Measurements from ENCODE around the gene STAG1.

Gene STAG1

GRCh38 chr3:136332302-136332701, 419.9 kb downstream of the STAG1 start:
- intact Hi-C loops (cut with DNase I; ENCODE audit: low total_unique reads), result no loop called here
- Histone ChIP-seq H3K27me3 (no peaks in the 10 kb centered on the region), H3K36me3 (peaks cover 27 to 66% (median 51%) of the 10 kb centered on the region in 3 donors)

GRCh38 chr3:136330900-136331299, 421.3 kb downstream of the STAG1 start:
- Histone ChIP-seq H3K36me3 (peaks cover 36 to 64% (median 58%) of the 10 kb centered on the region in 3 donors), H3K4me3 (no peak overlapping the region), H3K27me3 (no peaks in the 10 kb centered on the region), H3K27ac (no peak overlapping the region), H3K9me3 (no peaks in the 10 kb centered on the region), H3K4me1 (no peaks in the 10 kb centered on the region)
- no peak for DNase-seq
- intact Hi-C loops (cut with DNase I; ENCODE audit: low total_unique reads), result no loop called here
- TF ChIP-seq CTCF (IDR thresholded peaks at IDR 0.05), result no peak

More at GRCh38 chr3:136332302-136332701, 419.9 kb downstream of the STAG1 start:
- Histone ChIP-seq H3K4me3 (no peak overlapping the region), H3K4me1 (no peaks in the 10 kb centered on the region), H3K27ac (no peak overlapping the region), H3K9me3 (no peaks in the 10 kb centered on the region)
- no peak for TF ChIP-seq CTCF (IDR thresholded peaks at IDR 0.05)
- DNase-seq, result no peak

DNA sequence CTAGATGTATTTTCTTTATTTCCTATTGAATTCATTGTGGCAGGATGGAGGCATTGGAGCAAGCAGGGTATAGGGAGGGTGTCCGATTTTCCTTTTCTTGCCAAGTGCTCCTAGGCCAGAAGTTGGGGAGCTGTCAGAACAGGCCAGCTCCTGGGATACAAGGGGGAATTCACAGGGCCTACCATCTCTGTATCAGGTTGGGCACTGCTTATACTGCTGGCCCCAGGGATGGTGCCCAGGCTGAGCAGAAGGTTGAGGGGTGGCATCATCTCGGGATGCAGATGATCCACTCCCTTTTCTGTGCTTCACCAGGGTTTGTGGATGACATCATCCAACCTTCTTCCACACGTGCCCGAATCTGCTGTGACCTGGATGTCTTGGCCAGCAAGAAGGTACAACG, 422.6 kb downstream of the STAG1 start:
- no peak for TF ChIP-seq CTCF (IDR thresholded peaks at IDR 0.05)

DNA sequence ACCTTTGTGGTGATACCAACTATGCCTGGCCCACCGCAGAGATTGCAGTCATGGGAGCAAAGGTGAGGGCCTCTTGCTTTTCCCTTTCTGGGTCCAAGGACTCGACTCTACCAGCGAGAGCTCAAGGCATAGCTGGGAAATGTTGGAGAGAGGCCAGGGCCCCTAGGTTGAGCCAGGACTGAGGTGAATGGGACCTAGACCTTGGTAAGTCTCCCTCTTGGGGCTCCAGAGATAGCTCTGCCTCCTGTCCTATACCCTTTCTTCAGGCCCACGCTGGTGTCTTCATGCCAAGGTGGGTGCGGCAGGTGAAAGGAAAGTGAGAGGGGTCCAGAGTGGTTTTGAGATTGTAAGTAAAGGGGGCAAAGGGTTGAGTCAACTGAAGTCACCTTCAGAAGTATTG, 424.5 kb downstream of the STAG1 start:
- H3K4me3 ChIP-seq, result no peak overlapping the region
- no peak for DNase-seq
- H3K36me3 ChIP-seq, result peaks cover 37 to 53% (median 45%) of the 10 kb centered on the region in 3 donors
- no peak for TF ChIP-seq CTCF (IDR thresholded peaks at IDR 0.05)
- no peaks in the 10 kb centered on the region for H3K27me3 ChIP-seq
- H3K4me1 ChIP-seq, result no peaks in the 10 kb centered on the region
- intact Hi-C loops (cut with DNase I; ENCODE audit: low total_unique reads), result no loop called here
- no peak overlapping the region for H3K27ac ChIP-seq
- H3K9me3 ChIP-seq, result peaks cover 0 to 13% (median 0%) of the 10 kb centered on the region in 3 donors

More for the DNA sequence above, 422.6 kb downstream of the STAG1 start:
- no peaks in the 10 kb centered on the region for H3K27me3 ChIP-seq
- no peak for DNase-seq
- H3K27ac ChIP-seq, result no peak overlapping the region
- H3K36me3 ChIP-seq, result peaks cover 40 to 51% (median 48%) of the 10 kb centered on the region in 3 donors
- H3K4me3 ChIP-seq, result no peak overlapping the region
- intact Hi-C loops (cut with DNase I; ENCODE audit: low total_unique reads), result no loop called here
- H3K9me3 ChIP-seq, result no peaks in the 10 kb centered on the region
- no peaks in the 10 kb centered on the region for H3K4me1 ChIP-seq

- Histone ChIP-seq H3K36me3 (peaks cover 40 to 65% (median 54%) of the 10 kb centered on the region in 3 donors), H3K4me1 (no peaks in the 10 kb centered on the region), H3K9me3 (peaks cover 0 to 27% (median 5%) of the 10 kb centered on the region in 3 donors), H3K27ac (no peak overlapping the region), H3K4me3 (no peak overlapping the region), H3K27me3 (no peaks in the 10 kb centered on the region)
- TF ChIP-seq CTCF (IDR thresholded peaks at IDR 0.05), result no peak
- intact Hi-C loops (cut with DNase I; ENCODE audit: low total_unique reads), result no loop called here
- no peak for DNase-seq
Measured at GRCh38 chr3:136326316-136326715, 425.9 kb downstream of the STAG1 start.

- no peak for DNase-seq
- H3K27ac ChIP-seq, result no peak overlapping the region
- no peak overlapping the region for H3K4me3 ChIP-seq
- H3K27me3 ChIP-seq, result no peaks in the 10 kb centered on the region
- no peak for TF ChIP-seq CTCF (IDR thresholded peaks at IDR 0.05)
- peaks cover 0 to under 1% (median 0%) of the 10 kb centered on the region in 3 donors for H3K9me3 ChIP-seq
- H3K4me1 ChIP-seq, result no peaks in the 10 kb centered on the region
- intact Hi-C loops (cut with DNase I; ENCODE audit: low total_unique reads), result no loop called here
- peaks cover under 1 to 10% (median 5%) of the 10 kb centered on the region in 3 donors for H3K36me3 ChIP-seq
Measured at GRCh38 chr3:136311968-136312367, 440.2 kb downstream of the STAG1 start.

Measured in tibial artery (tissue), 4 donors.